Prostate gland (tissue), 2 donors: Measurements from ENCODE around the gene EIF5A2.
"Not testable (repeated sequence)": the region's sequence is repeated elsewhere in the genome, so short reads cannot be mapped to it uniquely, and the experiment has no call there.

Experiments used
- CTCF ChIP-seq, 4 experiments: fragments of 200-600 bp in 2 of 4; fragments of 450-650 bp in 2 of 4; sonication (generic) in 2 of 4; IDR thresholded peaks; 1 replicate in 3 of 4; 2 replicates in 1 of 4; pipeline ENCODE4 v1.5.1; 2016 to 2019; ENCODE audit warnings: antibody characterized with exemption in 4 of 4, mild to moderate bottlenecking in 2 of 4, moderate library complexity in 2 of 4
- POLR2A ChIP-seq: fragments of 450-650 bp; IDR thresholded peaks from one replicate; pipeline ENCODE4 v1.6.1; 2016; ENCODE audit warnings: antibody characterized with exemption, mild to moderate bottlenecking
- POLR2AphosphoS5 ChIP-seq: sonication (generic); formaldehyde crosslinking; IDR thresholded peaks from one replicate; pipeline ENCODE4 v1.6.1; 2017; ENCODE audit warnings: antibody characterized with exemption

GRCh38 chr3:170896333-170896732, 12.1 kb downstream of the EIF5A2 start:
- not testable (repeated sequence) for TF ChIP-seq CTCF (IDR thresholded peaks at IDR 0.05); POLR2A; POLR2AphosphoS5
